ENCODE measurements around the gene COL4A2. TPM values are rescaled to one million over a fixed set of nuclear protein-coding genes. Genes with fewer than 3 reads are reported as not detected.

The COL4A2 gene
- total RNA-seq, 1 experiment from 2014 or later = 66.0 TPM

DNA sequence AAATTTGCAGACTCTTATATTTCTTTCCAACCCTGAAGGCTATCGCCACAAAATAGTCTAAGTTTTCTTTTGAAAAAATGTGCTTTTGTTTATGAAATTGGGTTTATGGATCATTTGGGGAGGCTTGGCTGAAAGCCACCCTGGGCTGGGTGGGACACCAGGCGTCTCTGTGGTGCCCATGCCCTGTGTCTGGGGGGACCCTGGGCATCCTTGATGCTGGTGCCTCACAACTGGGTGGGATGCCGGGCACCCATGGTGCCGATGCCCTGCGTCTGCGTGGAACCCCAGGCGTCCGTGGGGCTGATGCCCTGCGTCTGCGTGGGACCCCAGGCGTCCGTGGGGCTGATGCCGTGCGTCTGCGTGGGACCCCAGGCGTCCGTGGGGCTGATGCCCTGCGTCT, 149.5 kb downstream of the COL4A2 start:
- POLR2A ChIA-PET = interaction anchor here (1.1 to 1.8 kb wide), 2 partner anchors 160 to 162 kb away, joined by 4 to 6 read pairs; no protein-coding TSS in a partner anchor
- Mint-ChIP-seq H3K27me3 (ENCODE audit: insufficient read depth, unreplicated experiment) (no peaks in the 10 kb centered on the region), H3K4me1 (ENCODE audit: insufficient read depth, unreplicated experiment) (peaks cover 7% of the 10 kb centered on the region), H3K36me3 (ENCODE audit: insufficient read depth, unreplicated experiment) (peaks cover 7% of the 10 kb centered on the region), H3K27ac (ENCODE audit: low read depth, unreplicated experiment) (no peak overlapping the region), H3K9me3 (ENCODE audit: unreplicated experiment) (no peaks in the 10 kb centered on the region), H3K4me3 (ENCODE audit: unreplicated experiment) (no peak overlapping the region)
- CTCF ChIA-PET = interaction anchor here (0.6 to 2.9 kb wide), 19 partner anchors 8 to 451 kb away, joined by 3 to 14 read pairs (median 5); partner anchors contain the start of gene RAB20
- no TSS peak for BruUV-seq (replicated peaks)
- intact Hi-C loops (cut with micrococcal nuclease) = loop anchor here (1.0 to 2.0 kb wide), 4 partner anchors 105 to 362 kb away; partner anchors contain the start of gene RAB20
- no peak for DNase-seq (ENCODE audit: unreplicated experiment)
- TF ChIP-seq, protein P1, sequence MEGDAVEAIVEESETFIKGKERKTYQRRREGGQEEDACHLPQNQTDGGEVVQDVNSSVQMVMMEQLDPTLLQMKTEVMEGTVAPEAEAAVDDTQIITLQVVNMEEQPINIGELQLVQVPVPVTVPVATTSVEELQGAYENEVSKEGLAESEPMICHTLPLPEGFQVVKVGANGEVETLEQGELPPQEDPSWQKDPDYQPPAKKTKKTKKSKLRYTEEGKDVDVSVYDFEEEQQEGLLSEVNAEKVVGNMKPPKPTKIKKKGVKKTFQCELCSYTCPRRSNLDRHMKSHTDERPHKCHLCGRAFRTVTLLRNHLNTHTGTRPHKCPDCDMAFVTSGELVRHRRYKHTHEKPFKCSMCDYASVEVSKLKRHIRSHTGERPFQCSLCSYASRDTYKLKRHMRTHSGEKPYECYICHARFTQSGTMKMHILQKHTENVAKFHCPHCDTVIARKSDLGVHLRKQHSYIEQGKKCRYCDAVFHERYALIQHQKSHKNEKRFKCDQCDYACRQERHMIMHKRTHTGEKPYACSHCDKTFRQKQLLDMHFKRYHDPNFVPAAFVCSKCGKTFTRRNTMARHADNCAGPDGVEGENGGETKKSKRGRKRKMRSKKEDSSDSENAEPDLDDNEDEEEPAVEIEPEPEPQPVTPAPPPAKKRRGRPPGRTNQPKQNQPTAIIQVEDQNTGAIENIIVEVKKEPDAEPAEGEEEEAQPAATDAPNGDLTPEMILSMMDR (IDR thresholded peaks at IDR 0.05; ENCODE audit: unreplicated experiment) = no peak

DNA sequence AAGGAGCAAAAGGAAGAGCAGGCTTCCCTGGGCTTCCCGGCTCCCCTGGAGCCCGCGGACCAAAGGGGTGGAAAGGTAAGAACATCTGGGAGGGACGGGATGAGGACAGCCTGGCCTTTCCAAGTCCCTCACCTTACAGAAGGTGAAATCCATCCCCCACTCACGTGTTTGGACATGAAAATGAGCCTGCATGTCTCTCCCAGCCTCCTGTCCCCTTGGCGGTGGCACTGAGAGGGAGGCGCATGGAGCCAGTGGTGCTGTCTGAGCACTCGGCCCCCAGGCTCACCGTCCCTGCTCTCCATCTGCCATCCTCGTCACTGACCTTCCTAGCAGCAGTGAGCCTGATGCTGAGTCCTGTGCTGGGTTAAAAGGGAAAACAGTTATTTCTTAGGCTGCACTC, 150.3 kb downstream of the COL4A2 start:
- ChIA-PET CTCF (no interaction called here), POLR2A (no interaction called here)
- H3K36me3 Mint-ChIP-seq (ENCODE audit: insufficient read depth, unreplicated experiment) = peaks cover 7% of the 10 kb centered on the region
- intact Hi-C loops (cut with micrococcal nuclease) = loop anchor here (2.0 kb wide), 2 partner anchors 159 to 361 kb away; no protein-coding TSS in a partner anchor
- H3K4me1 Mint-ChIP-seq (ENCODE audit: insufficient read depth, unreplicated experiment) = peaks cover 7% of the 10 kb centered on the region
- DNase-seq (ENCODE audit: unreplicated experiment) = no peak
- H3K4me3 Mint-ChIP-seq (ENCODE audit: unreplicated experiment) = no peak overlapping the region
- H3K27me3 Mint-ChIP-seq (ENCODE audit: insufficient read depth, unreplicated experiment) = no peaks in the 10 kb centered on the region
- no TSS peak for BruUV-seq (replicated peaks)
- H3K9me3 Mint-ChIP-seq (ENCODE audit: unreplicated experiment) = no peaks in the 10 kb centered on the region
- TF ChIP-seq, protein P1 (IDR thresholded peaks at IDR 0.05; ENCODE audit: unreplicated experiment) = no peak
- no peak overlapping the region for H3K27ac Mint-ChIP-seq (ENCODE audit: low read depth, unreplicated experiment)

DNA sequence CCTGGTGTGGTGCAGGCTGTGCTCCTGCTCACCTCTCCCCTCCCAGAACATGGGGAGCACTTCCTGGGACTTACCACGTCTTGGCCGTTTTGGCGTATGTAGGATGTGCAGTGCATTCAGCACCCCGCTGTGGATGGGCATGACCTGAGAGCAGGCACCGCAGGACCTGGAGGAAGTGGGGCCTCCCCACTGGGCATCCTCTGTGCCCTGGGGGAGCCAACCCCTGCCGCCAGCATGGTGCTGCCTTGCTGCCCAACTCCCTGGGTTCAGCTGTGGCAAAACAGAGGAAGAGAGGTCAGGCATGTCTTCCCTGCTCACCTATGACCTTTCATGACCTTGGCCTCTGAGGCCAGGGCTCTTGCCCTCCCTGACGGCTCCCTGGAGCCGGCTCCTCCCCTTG, 150.9 kb downstream of the COL4A2 start:
- DNase-seq (ENCODE audit: unreplicated experiment) = no peak
- Mint-ChIP-seq H3K27ac (ENCODE audit: low read depth, unreplicated experiment) (no peak overlapping the region), H3K4me3 (ENCODE audit: unreplicated experiment) (no peak overlapping the region), H3K27me3 (ENCODE audit: insufficient read depth, unreplicated experiment) (no peaks in the 10 kb centered on the region), H3K9me3 (ENCODE audit: unreplicated experiment) (no peaks in the 10 kb centered on the region), H3K36me3 (ENCODE audit: insufficient read depth, unreplicated experiment) (peaks cover 11% of the 10 kb centered on the region), H3K4me1 (ENCODE audit: insufficient read depth, unreplicated experiment) (peaks cover 7% of the 10 kb centered on the region)
- intact Hi-C loops (cut with micrococcal nuclease) = no loop called here
- TF ChIP-seq, protein P1 (IDR thresholded peaks at IDR 0.05; ENCODE audit: unreplicated experiment) = no peak
- ChIA-PET CTCF (interaction anchor here (0.6 kb wide), 1 partner anchor 207 kb away, joined by 4 read pairs; no protein-coding TSS in a partner anchor), POLR2A (no interaction called here)
- no TSS peak for BruUV-seq (replicated peaks)

DNA sequence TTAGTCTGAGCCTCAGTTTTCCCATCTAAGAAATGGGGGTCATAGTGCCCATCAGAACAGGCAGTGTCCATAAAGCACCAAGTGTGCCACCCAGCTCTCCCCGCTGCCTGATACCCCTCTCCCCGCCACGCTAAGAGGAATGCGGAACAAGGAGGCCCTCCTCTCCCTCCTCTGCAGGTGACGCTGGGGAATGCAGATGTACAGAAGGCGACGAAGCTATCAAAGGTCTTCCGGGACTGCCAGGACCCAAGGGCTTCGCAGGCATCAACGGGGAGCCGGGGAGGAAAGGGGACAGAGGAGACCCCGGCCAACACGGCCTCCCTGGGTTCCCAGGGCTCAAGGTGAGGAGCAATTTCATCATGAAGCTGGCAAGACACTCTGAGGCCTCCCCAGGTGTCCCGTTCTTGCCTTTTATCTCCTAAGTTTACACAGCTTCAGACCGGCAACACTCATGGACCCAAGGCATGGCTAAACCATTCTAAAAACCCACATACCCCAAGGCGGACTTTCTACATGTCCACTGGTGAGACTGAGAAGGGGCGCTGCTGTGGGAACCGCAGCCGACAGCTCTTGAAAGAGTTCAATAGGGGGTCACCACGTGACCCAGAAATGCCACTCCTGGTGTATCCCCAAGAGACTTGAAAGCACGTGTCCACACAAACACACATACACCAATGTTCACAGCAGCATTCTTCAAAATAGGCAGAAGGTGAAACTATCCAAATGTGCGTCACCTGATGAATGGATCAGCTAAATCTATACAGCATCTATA, 151.7 kb downstream of the COL4A2 start:
- H3K4me1 Mint-ChIP-seq (ENCODE audit: insufficient read depth, unreplicated experiment) = peaks cover 7% of the 10 kb centered on the region
- intact Hi-C loops (cut with micrococcal nuclease) = no loop called here
- H3K27ac Mint-ChIP-seq (ENCODE audit: low read depth, unreplicated experiment) = no peak overlapping the region
- H3K36me3 Mint-ChIP-seq (ENCODE audit: insufficient read depth, unreplicated experiment) = peaks cover 14% of the 10 kb centered on the region
- no peaks in the 10 kb centered on the region for H3K9me3 Mint-ChIP-seq (ENCODE audit: unreplicated experiment)
- no peak overlapping the region for H3K4me3 Mint-ChIP-seq (ENCODE audit: unreplicated experiment)
- BruUV-seq (replicated peaks) = no TSS peak
- no peaks in the 10 kb centered on the region for H3K27me3 Mint-ChIP-seq (ENCODE audit: insufficient read depth, unreplicated experiment)
- DNase-seq (ENCODE audit: unreplicated experiment) = no peak
- ChIA-PET CTCF (interaction anchor here (2.1 kb wide), 1 partner anchor 237 kb away, joined by 6 read pairs; no protein-coding TSS in a partner anchor), POLR2A (no interaction called here)
- TF ChIP-seq, protein P1 (IDR thresholded peaks at IDR 0.05; ENCODE audit: unreplicated experiment) = no peak
